Neural cell (in vitro differentiated cells): ENCODE data around the gene OR13J1.

ENCODE experiments used
- TF ChIP-seq, protein P1 (sequence below): fragments of 450-650 bp; IDR thresholded peaks from 2 replicates; pipeline ENCODE4 v1.5.1; 2014; ENCODE audit warnings: antibody characterized with exemption, mild to moderate bottlenecking, moderate library complexity; ENCODE audit not compliant: poor library complexity, severe bottlenecking
- TF ChIP-seq, protein P2 (sequence below): IDR thresholded peaks from 2 replicates; pipeline ENCODE4 v1.6.1; 2012; ENCODE audit warnings: borderline replicate concordance

DNA sequence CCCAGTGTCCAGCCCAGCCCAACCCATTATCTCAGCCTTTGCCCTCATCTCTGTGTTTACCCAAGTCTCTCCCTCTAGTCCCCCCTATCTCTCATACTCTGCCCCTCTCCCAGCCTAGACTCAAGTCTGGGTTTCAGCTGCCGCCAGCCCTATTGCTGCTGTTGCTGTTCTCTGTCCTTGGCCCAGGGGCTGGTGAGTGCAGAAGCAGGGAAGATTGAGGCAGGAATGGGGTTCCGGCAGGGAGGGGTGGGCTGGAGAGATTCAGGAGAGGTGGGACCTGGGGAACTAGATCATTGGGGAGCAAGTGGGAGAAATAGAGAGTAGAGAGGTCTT lies 40.5 kb downstream of the OR13J1 start:
- TF ChIP-seq, protein P1, sequence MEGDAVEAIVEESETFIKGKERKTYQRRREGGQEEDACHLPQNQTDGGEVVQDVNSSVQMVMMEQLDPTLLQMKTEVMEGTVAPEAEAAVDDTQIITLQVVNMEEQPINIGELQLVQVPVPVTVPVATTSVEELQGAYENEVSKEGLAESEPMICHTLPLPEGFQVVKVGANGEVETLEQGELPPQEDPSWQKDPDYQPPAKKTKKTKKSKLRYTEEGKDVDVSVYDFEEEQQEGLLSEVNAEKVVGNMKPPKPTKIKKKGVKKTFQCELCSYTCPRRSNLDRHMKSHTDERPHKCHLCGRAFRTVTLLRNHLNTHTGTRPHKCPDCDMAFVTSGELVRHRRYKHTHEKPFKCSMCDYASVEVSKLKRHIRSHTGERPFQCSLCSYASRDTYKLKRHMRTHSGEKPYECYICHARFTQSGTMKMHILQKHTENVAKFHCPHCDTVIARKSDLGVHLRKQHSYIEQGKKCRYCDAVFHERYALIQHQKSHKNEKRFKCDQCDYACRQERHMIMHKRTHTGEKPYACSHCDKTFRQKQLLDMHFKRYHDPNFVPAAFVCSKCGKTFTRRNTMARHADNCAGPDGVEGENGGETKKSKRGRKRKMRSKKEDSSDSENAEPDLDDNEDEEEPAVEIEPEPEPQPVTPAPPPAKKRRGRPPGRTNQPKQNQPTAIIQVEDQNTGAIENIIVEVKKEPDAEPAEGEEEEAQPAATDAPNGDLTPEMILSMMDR, result no peak
- TF ChIP-seq, protein P2, sequence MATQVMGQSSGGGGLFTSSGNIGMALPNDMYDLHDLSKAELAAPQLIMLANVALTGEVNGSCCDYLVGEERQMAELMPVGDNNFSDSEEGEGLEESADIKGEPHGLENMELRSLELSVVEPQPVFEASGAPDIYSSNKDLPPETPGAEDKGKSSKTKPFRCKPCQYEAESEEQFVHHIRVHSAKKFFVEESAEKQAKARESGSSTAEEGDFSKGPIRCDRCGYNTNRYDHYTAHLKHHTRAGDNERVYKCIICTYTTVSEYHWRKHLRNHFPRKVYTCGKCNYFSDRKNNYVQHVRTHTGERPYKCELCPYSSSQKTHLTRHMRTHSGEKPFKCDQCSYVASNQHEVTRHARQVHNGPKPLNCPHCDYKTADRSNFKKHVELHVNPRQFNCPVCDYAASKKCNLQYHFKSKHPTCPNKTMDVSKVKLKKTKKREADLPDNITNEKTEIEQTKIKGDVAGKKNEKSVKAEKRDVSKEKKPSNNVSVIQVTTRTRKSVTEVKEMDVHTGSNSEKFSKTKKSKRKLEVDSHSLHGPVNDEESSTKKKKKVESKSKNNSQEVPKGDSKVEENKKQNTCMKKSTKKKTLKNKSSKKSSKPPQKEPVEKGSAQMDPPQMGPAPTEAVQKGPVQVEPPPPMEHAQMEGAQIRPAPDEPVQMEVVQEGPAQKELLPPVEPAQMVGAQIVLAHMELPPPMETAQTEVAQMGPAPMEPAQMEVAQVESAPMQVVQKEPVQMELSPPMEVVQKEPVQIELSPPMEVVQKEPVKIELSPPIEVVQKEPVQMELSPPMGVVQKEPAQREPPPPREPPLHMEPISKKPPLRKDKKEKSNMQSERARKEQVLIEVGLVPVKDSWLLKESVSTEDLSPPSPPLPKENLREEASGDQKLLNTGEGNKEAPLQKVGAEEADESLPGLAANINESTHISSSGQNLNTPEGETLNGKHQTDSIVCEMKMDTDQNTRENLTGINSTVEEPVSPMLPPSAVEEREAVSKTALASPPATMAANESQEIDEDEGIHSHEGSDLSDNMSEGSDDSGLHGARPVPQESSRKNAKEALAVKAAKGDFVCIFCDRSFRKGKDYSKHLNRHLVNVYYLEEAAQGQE, result no peak
